GM10266 (cell line): ENCODE results near the gene RSU1.

Source experiments
- DNase-seq: peaks from one replicate; pipeline ENCODE4 v3.0.0; 2012; ENCODE audit errors: extremely low spot score
- CTCF ChIP-seq: IDR thresholded peaks from 2 replicates; pipeline ENCODE4 v1.5.1; 2012; ENCODE audit warnings: mild to moderate bottlenecking, low read depth; ENCODE audit not compliant: control insufficient read depth, insufficient read depth; ENCODE audit errors: missing control alignments

RSU1 gene

GRCh38 chr10:16712883-16713282 is 104.3 kb downstream of the RSU1 start:
- no peak for TF ChIP-seq CTCF
- DNase-seq, result no peak

GRCh38 chr10:16700331-16700730 is 116.9 kb downstream of the RSU1 start:
- no peak for TF ChIP-seq CTCF
- DNase-seq, result no peak

GRCh38 chr10:16699435-16700057 is 117.7 kb downstream of the RSU1 start:
- TF ChIP-seq CTCF, result no peak
- DNase-seq, result no peak

GRCh38 chr10:16698461-16698860 is 118.8 kb downstream of the RSU1 start:
- TF ChIP-seq CTCF, result no peak
- no peak for DNase-seq

- no peak for DNase-seq
Observed at GRCh38 chr10:16690417-16690816, 126.8 kb downstream of the RSU1 start.

GRCh38 chr10:16689696-16690095 is 127.5 kb downstream of the RSU1 start:
- DNase-seq, result no peak
- no peak for TF ChIP-seq CTCF

More at GRCh38 chr10:16690417-16690816, 126.8 kb downstream of the RSU1 start:
- no peak for TF ChIP-seq CTCF

- no peak for TF ChIP-seq CTCF
- DNase-seq, result no peak
Observed at GRCh38 chr10:16689227-16689626, 128.0 kb downstream of the RSU1 start.
